Activated CD8-positive, alpha-beta T cell treated with anti-CD3 and anti-CD28 coated beads for 36 hours (primary cell): ENCODE results near the gene HELZ. TPM values are rescaled to one million over a fixed set of nuclear protein-coding genes. Genes with fewer than 3 reads are reported as not detected.

ENCODE experiments used
- ATAC-seq: fragments of 200-7000 bp; cut with Tn5 transposase; one replicate; pipeline ENCODE4 v1.10.0; 2021; ENCODE audit warnings: mild to moderate bottlenecking, moderate library complexity
- CTCF ChIA-PET: fragments of 350-600 bp; sonication (Branson Sonifier 250); formaldehyde crosslinking; loops from one replicate; lab custom pipeline; 2021; ENCODE audit warnings: antibody characterized with exemption; lab: Charles Lee
- POLR2A ChIA-PET: fragments of 350-600 bp; sonication (Branson Sonifier 250); formaldehyde crosslinking; loops from one replicate; lab custom pipeline; 2021; ENCODE audit warnings: antibody characterized with exemption; lab: Charles Lee
- DNase-seq: peaks from one replicate; pipeline ENCODE4 v3.0.0-alpha.2; 2020
- H3K27ac Mint-ChIP-seq: one replicate; pipeline ENCODE4 v1.8.0; 2021; ENCODE audit warnings: mild to moderate bottlenecking, mixed read lengths
- H3K27me3 Mint-ChIP-seq: one replicate; pipeline ENCODE4 v1.8.0; 2021; ENCODE audit warnings: mixed read lengths
- H3K36me3 Mint-ChIP-seq: one replicate; pipeline ENCODE4 v1.8.0; 2021; ENCODE audit warnings: low read depth, mixed read lengths
- H3K4me1 Mint-ChIP-seq: one replicate; pipeline ENCODE4 v1.8.0; 2021; ENCODE audit warnings: low read depth, mixed read lengths
- H3K4me3 Mint-ChIP-seq: one replicate; pipeline ENCODE4 v1.8.0; 2021; ENCODE audit warnings: mild to moderate bottlenecking, moderate library complexity, mixed read lengths
- H3K9me3 Mint-ChIP-seq: one replicate; pipeline ENCODE4 v1.8.0; 2021; ENCODE audit warnings: mixed read lengths
- CTCF ChIP-seq: fragments of 200-600 bp; IDR thresholded peaks from one replicate; pipeline ENCODE4 v1.8.0; 2022; ENCODE audit warnings: antibody characterized with exemption, mild to moderate bottlenecking
- intact Hi-C: fragments of 100-400 bp; cut with micrococcal nuclease; formaldehyde crosslinking; loops from one replicate; pipeline ENCODE4 v1.10.0; 2022
- total RNA-seq, 2 experiments: library from RNA; stranded (reverse); gene quantifications; one replicate each; pipeline ENCODE4 v1.2.3, GENCODE V29; 2021

HELZ gene
- total RNA-seq, 2 experiments from 2014 or later = 74.4 to 74.9 TPM

GRCh38 chr17:67033613-67034012 lies 211.4 kb downstream of the HELZ start:
- no peak overlapping the region for H3K27ac Mint-ChIP-seq
- ATAC-seq (no peak), DNase-seq (no peak)
- POLR2A ChIA-PET = no interaction called here
- TF ChIP-seq CTCF = no peak
- peaks cover 12% of the 10 kb centered on the region for H3K4me1 Mint-ChIP-seq
- H3K36me3 Mint-ChIP-seq = no peaks in the 10 kb centered on the region
- H3K27me3 Mint-ChIP-seq = no peaks in the 10 kb centered on the region
- H3K9me3 Mint-ChIP-seq = no peaks in the 10 kb centered on the region
- intact Hi-C loops = no loop called here
- H3K4me3 Mint-ChIP-seq = no peak overlapping the region
- CTCF ChIA-PET = no interaction called here

GRCh38 chr17:67032985-67033384 lies 212.0 kb downstream of the HELZ start:
- Mint-ChIP-seq H3K4me3 (no peak overlapping the region), H3K27me3 (no peaks in the 10 kb centered on the region), H3K36me3 (no peaks in the 10 kb centered on the region), H3K27ac (no peak overlapping the region), H3K4me1 (peaks cover 12% of the 10 kb centered on the region), H3K9me3 (no peaks in the 10 kb centered on the region)
- DNase-seq (no peak), ATAC-seq (no peak)
- intact Hi-C loops = no loop called here
- CTCF ChIA-PET = no interaction called here
- no peak for TF ChIP-seq CTCF
- POLR2A ChIA-PET = no interaction called here

- H3K4me1 Mint-ChIP-seq = peaks cover 12% of the 10 kb centered on the region
- H3K36me3 Mint-ChIP-seq = no peaks in the 10 kb centered on the region
- CTCF ChIA-PET = no interaction called here
- ATAC-seq = no peak
- no peaks in the 10 kb centered on the region for H3K27me3 Mint-ChIP-seq
- no peak overlapping the region for H3K4me3 Mint-ChIP-seq
- intact Hi-C loops = no loop called here
- DNase-seq = no peak
- no peak overlapping the region for H3K27ac Mint-ChIP-seq
- POLR2A ChIA-PET = no interaction called here
- H3K9me3 Mint-ChIP-seq = no peaks in the 10 kb centered on the region
- no peak for TF ChIP-seq CTCF
Observed at GRCh38 chr17:67032382-67032781, 212.6 kb downstream of the HELZ start.

- no peak for TF ChIP-seq CTCF
- peaks cover 8% of the 10 kb centered on the region for H3K4me1 Mint-ChIP-seq
- H3K9me3 Mint-ChIP-seq = no peaks in the 10 kb centered on the region
- H3K36me3 Mint-ChIP-seq = no peaks in the 10 kb centered on the region
- POLR2A ChIA-PET = interaction anchor here (0.8 kb wide), 1 partner anchor 10 kb away, joined by 3 read pairs; no protein-coding TSS in a partner anchor
- CTCF ChIA-PET = interaction anchor here (0.6 kb wide), 1 partner anchor 321 kb away, joined by 3 read pairs; no protein-coding TSS in a partner anchor
- no peak for DNase-seq
- ATAC-seq = no peak
- no peak overlapping the region for H3K27ac Mint-ChIP-seq
- intact Hi-C loops = no loop called here
- H3K4me3 Mint-ChIP-seq = no peak overlapping the region
- no peaks in the 10 kb centered on the region for H3K27me3 Mint-ChIP-seq
Observed at GRCh38 chr17:67030641-67031040, 214.4 kb downstream of the HELZ start.

GRCh38 chr17:67027031-67027628 lies 217.9 kb downstream of the HELZ start:
- intact Hi-C loops = no loop called here
- Mint-ChIP-seq H3K36me3 (no peaks in the 10 kb centered on the region), H3K27ac (no peak overlapping the region), H3K4me3 (no peak overlapping the region), H3K27me3 (no peaks in the 10 kb centered on the region), H3K4me1 (no peaks in the 10 kb centered on the region), H3K9me3 (no peaks in the 10 kb centered on the region)
- DNase-seq = no peak
- ChIA-PET POLR2A (no interaction called here), CTCF (no interaction called here)
- ATAC-seq = no peak
- TF ChIP-seq CTCF = no peak
